SK-N-MC (cell line): ENCODE data around the gene SHFL.

Experiments used
- DNase-seq: peaks from one replicate; pipeline ENCODE4 v3.0.0-alpha.2; 2011; ENCODE audit warnings: low read depth, low spot score
- H3K27ac ChIP-seq: fragments of 200-600 bp; sonication (generic); 2 replicates; pipeline ENCODE4 v1.5.1; 2016; ENCODE audit warnings: mixed run types
- H3K36me3 ChIP-seq: fragments of 200-600 bp; sonication (generic); 2 replicates; pipeline ENCODE4 v1.6.1; 2017; ENCODE audit warnings: antibody characterized with exemption, low read length, mixed read lengths; ENCODE audit not compliant: insufficient read depth
- H3K4me3 ChIP-seq: fragments of 200-600 bp; sonication (generic); 2 replicates; pipeline ENCODE4 v1.5.1; 2016
- H3K9ac ChIP-seq: fragments of 200-600 bp; sonication (generic); 2 replicates; pipeline ENCODE4 v1.8.0; 2017; ENCODE audit warnings: mixed run types, mixed read lengths; ENCODE audit not compliant: insufficient read length
- H3K9me3 ChIP-seq: fragments of 200-600 bp; sonication (generic); 2 replicates; pipeline ENCODE4 v1.6.1; 2017; ENCODE audit warnings: low read depth, mild to moderate bottlenecking, antibody characterized with exemption, low read length, moderate library complexity, mixed read lengths
- EZH2 ChIP-seq: fragments of 200-600 bp; sonication (generic); IDR thresholded peaks from one replicate; pipeline ENCODE4 v1.6.1; 2017; ENCODE audit warnings: antibody characterized with exemption
- FOXP2 ChIP-seq: optimal IDR thresholded peaks from 2 replicates; pipeline ENCODE3; 2011; ENCODE audit warnings: mild to moderate bottlenecking, moderate library complexity; ENCODE audit not compliant: insufficient read depth; ENCODE audit errors: extremely low read length, control extremely low read depth
- POLR2AphosphoS5 ChIP-seq: IDR thresholded peaks from 2 replicates; pipeline ENCODE4 v1.6.1; 2012; ENCODE audit warnings: mild to moderate bottlenecking, low read depth, low read length, borderline replicate concordance

SHFL gene

GRCh38 chr19:10104130-10104513 lies 18.0 kb downstream of the SHFL start:
- Histone ChIP-seq H3K36me3 (peaks cover 24% of the 10 kb centered on the region), H3K27ac (peak overlapping the region; percentile 21), H3K9me3 (no peaks in the 10 kb centered on the region), H3K4me3 (no peak overlapping the region), H3K9ac (no peak overlapping the region)
- TF ChIP-seq EZH2, result no peak
- TF ChIP-seq POLR2AphosphoS5, result no peak
- no peak for TF ChIP-seq FOXP2
- no peak for DNase-seq

GRCh38 chr19:10104665-10105508 lies 18.8 kb downstream of the SHFL start:
- no peak for TF ChIP-seq POLR2AphosphoS5
- TF ChIP-seq FOXP2, result no peak
- TF ChIP-seq EZH2, result no peak
- no peak for DNase-seq

GRCh38 chr19:10105509-10106099 lies 19.5 kb downstream of the SHFL start:
- Histone ChIP-seq H3K4me3 (peak overlapping the region; percentile 95), H3K9ac (no peak overlapping the region), H3K36me3 (peaks cover 39% of the 10 kb centered on the region), H3K27ac (no peak overlapping the region), H3K9me3 (no peaks in the 10 kb centered on the region)
- no peak for TF ChIP-seq FOXP2
- TF ChIP-seq POLR2AphosphoS5, result no peak
- TF ChIP-seq EZH2, result no peak
- no peak for DNase-seq

More at GRCh38 chr19:10104665-10105508, 18.8 kb downstream of the SHFL start:
- peaks cover 32% of the 10 kb centered on the region for H3K36me3 ChIP-seq
- no peaks in the 10 kb centered on the region for H3K9me3 ChIP-seq
- H3K9ac ChIP-seq, result no peak overlapping the region
- no peak overlapping the region for H3K4me3 ChIP-seq
- H3K27ac ChIP-seq, result peak overlapping the region; percentile 21

- H3K4me3 ChIP-seq, result peak within 1 kb of the TSS; percentile 95
- no peaks in the 10 kb centered on the region for H3K9me3 ChIP-seq
- peak within 1 kb of the TSS; percentile 98 for H3K9ac ChIP-seq
- peaks cover 46% of the 10 kb centered on the region for H3K36me3 ChIP-seq
- H3K27ac ChIP-seq, result peak within 1 kb of the TSS; percentile 77; the same call in 1 of the 2 replicates
- DNase-seq, result peak; percentile 84
- TF ChIP-seq FOXP2 (no peak), POLR2AphosphoS5 (peak; percentile 98)
Measured at GRCh38 chr19:10106100-10106936, 20.2 kb downstream of the SHFL start, which contains the start of gene PPAN. Gene PPAN, plus strand, starts transcription at chr19:10106362. Its CDS starts 33 bp downstream, at chr19:10106395.

- H3K27ac ChIP-seq, result peak overlapping the region; percentile 77; the same call in 1 of the 2 replicates
- no peak; the same call in 1 of the 2 replicates for TF ChIP-seq POLR2AphosphoS5
- TF ChIP-seq FOXP2, result no peak
- TF ChIP-seq EZH2, result no peak
- DNase-seq, result no peak
- H3K4me3 ChIP-seq, result peak overlapping the region; percentile 95
- peak overlapping the region; percentile 98 for H3K9ac ChIP-seq
- H3K36me3 ChIP-seq, result peaks cover 48% of the 10 kb centered on the region
- H3K9me3 ChIP-seq, result no peaks in the 10 kb centered on the region
Measured at GRCh38 chr19:10107254-10107653, 21.1 kb downstream of the SHFL start.

- DNase-seq, result no peak
- no peak for TF ChIP-seq FOXP2
- TF ChIP-seq POLR2AphosphoS5, result no peak
- TF ChIP-seq EZH2, result no peak
- Histone ChIP-seq H3K9me3 (no peaks in the 10 kb centered on the region), H3K27ac (no peak overlapping the region), H3K36me3 (peaks cover 48% of the 10 kb centered on the region), H3K4me3 (peak overlapping the region; percentile 95), H3K9ac (peak overlapping the region; percentile 98)
Measured at GRCh38 chr19:10107817-10108367, 21.8 kb downstream of the SHFL start.

- TF ChIP-seq POLR2AphosphoS5, result no peak; the same call in 1 of the 2 replicates
- TF ChIP-seq EZH2, result no peak
- no peak for TF ChIP-seq FOXP2
- no peak overlapping the region for H3K27ac ChIP-seq
- H3K9ac ChIP-seq, result no peak overlapping the region
Measured at GRCh38 chr19:10109528-10109927, 23.4 kb downstream of the SHFL start.

GRCh38 chr19:10110076-10110971 lies 24.2 kb downstream of the SHFL start:
- H3K4me3 ChIP-seq, result no peak overlapping the region
- no peak overlapping the region for H3K9ac ChIP-seq
- H3K9me3 ChIP-seq, result no peaks in the 10 kb centered on the region
- TF ChIP-seq FOXP2, result no peak
- TF ChIP-seq EZH2, result no peak
- TF ChIP-seq POLR2AphosphoS5, result no peak
- no peak for DNase-seq
- H3K27ac ChIP-seq, result no peak overlapping the region
- H3K36me3 ChIP-seq, result peaks cover 50% of the 10 kb centered on the region

More at GRCh38 chr19:10109528-10109927, 23.4 kb downstream of the SHFL start:
- Histone ChIP-seq H3K36me3 (peaks cover 48% of the 10 kb centered on the region), H3K9me3 (no peaks in the 10 kb centered on the region), H3K4me3 (no peak overlapping the region)
- no peak for DNase-seq
